OCI-LY7 (cell line): Measurements from ENCODE around the gene VRK3. TPM values are rescaled to one million over a fixed set of nuclear protein-coding genes. Genes with fewer than 3 reads are reported as not detected.

Experiments used
- BruUV-seq: library from RNA; stranded (reverse); fragments of 400-500 nt; replicated peaks from 2 replicates; lab custom pipeline; 2021; lab: Mats Ljungman, UMichigan
- CTCF ChIA-PET: fragments of 300-600 bp; sonication (Branson Sonifier 250); formaldehyde crosslinking; loops from one replicate; lab custom pipeline; 2022; ENCODE audit warnings: antibody characterized with exemption; ENCODE audit not compliant: unreplicated experiment; lab: Charles Lee
- POLR2A ChIA-PET: fragments of 300-600 bp; sonication (Branson Sonifier 250); formaldehyde crosslinking; loops from one replicate; lab custom pipeline; 2022; ENCODE audit warnings: antibody characterized with exemption; lab: Charles Lee
- DNase-seq: peaks from one replicate; pipeline ENCODE4 v3.0.0-alpha.2; 2015; ENCODE audit warnings: low spot score
- H2AFZ ChIP-seq: fragments of 200-600 bp; sonication (generic), shearing (Covaris generic); 2 replicates; pipeline ENCODE4 v1.6.1; 2014; ENCODE audit warnings: mild to moderate bottlenecking, antibody characterized with exemption, low read length, moderate library complexity
- H3K27ac ChIP-seq: fragments of 200-600 bp; sonication (generic); 2 replicates; pipeline ENCODE4 v1.5.1; 2014; ENCODE audit warnings: mixed run types, low read depth, mild to moderate bottlenecking, moderate library complexity, low read length, inconsistent platforms; ENCODE audit not compliant: poor library complexity, severe bottlenecking
- H3K36me3 ChIP-seq: fragments of 200-600 bp; sonication (generic); 2 replicates; pipeline ENCODE4 v1.6.1; 2014; ENCODE audit warnings: mild to moderate bottlenecking, antibody characterized with exemption, low read length, moderate library complexity, mixed read lengths; ENCODE audit not compliant: insufficient read depth
- H3K4me1 ChIP-seq: fragments of 200-600 bp; sonication (generic); 2 replicates; pipeline ENCODE4 v1.5.1; 2014; ENCODE audit warnings: mild to moderate bottlenecking, low read length; ENCODE audit not compliant: insufficient read depth, poor library complexity, severe bottlenecking
- H3K4me2 ChIP-seq: fragments of 200-600 bp; sonication (generic); 2 replicates; pipeline ENCODE4 v1.6.1; 2014; ENCODE audit warnings: mild to moderate bottlenecking, low read length
- H3K4me3 ChIP-seq: fragments of 200-600 bp; sonication (generic); 2 replicates; pipeline ENCODE4 v1.5.1; 2014; ENCODE audit warnings: mild to moderate bottlenecking, low read depth, low read length; ENCODE audit not compliant: poor library complexity, severe bottlenecking
- H3K79me2 ChIP-seq: fragments of 200-600 bp; sonication (generic); 2 replicates; pipeline ENCODE4 v1.6.1; 2016; ENCODE audit warnings: low read depth, mild to moderate bottlenecking, low read length, moderate library complexity, mixed read lengths; ENCODE audit not compliant: insufficient read depth
- H3K9me2 ChIP-seq: fragments of 200-600 bp; sonication (generic); 2 replicates; pipeline ENCODE4 v1.6.1; 2016; ENCODE audit warnings: mild to moderate bottlenecking, low read length, mixed read lengths; ENCODE audit not compliant: insufficient read depth
- H3K9me3 ChIP-seq: fragments of 200-600 bp; sonication (generic); 2 replicates; pipeline ENCODE4 v1.6.1; 2014; ENCODE audit warnings: mild to moderate bottlenecking, mixed run types, low read length, mixed read lengths
- H4K20me1 ChIP-seq: fragments of 200-600 bp; sonication (generic); 2 replicates; pipeline ENCODE4 v1.6.1; 2014; ENCODE audit warnings: mild to moderate bottlenecking, antibody characterized with exemption, low read length, moderate library complexity, mixed read lengths; ENCODE audit not compliant: insufficient read depth
- EZH2phosphoT487 ChIP-seq: fragments of 200-600 bp; sonication (generic); IDR thresholded peaks from 2 replicates; pipeline ENCODE4 v1.6.1; 2018; ENCODE audit warnings: low read depth, borderline replicate concordance, mild to moderate bottlenecking, mixed run types, antibody characterized with exemption, low read length, moderate library complexity, mixed read lengths
- intact Hi-C: fragments of 100-400 bp; cut with micrococcal nuclease; formaldehyde crosslinking; loops from one replicate; pipeline ENCODE4 v1.10.0; 2022; ENCODE audit not compliant: unreplicated experiment
- total RNA-seq, 2 experiments: library from RNA; depleted of rRNA in 1 of 2; stranded (reverse); fragments of >200 nt in 1 of 2; shearing (Covaris generic) in 1 of 2; gene quantifications; 2 replicates each; pipeline ENCODE4 v1.2.3, GENCODE V29; 2014 to 2022
- TF ChIP-seq, protein P1 (sequence below): fragments of 200-600 bp; sonication (generic); conservative IDR thresholded peaks from 2 replicates; pipeline ENCODE4 v1.5.1; 2014; ENCODE audit warnings: mild to moderate bottlenecking, antibody characterized with exemption, low read length, moderate library complexity, mixed read lengths

Gene VRK3
- total RNA-seq, 2 experiments from 2014 or later: 39.9 to 47.3 TPM

DNA sequence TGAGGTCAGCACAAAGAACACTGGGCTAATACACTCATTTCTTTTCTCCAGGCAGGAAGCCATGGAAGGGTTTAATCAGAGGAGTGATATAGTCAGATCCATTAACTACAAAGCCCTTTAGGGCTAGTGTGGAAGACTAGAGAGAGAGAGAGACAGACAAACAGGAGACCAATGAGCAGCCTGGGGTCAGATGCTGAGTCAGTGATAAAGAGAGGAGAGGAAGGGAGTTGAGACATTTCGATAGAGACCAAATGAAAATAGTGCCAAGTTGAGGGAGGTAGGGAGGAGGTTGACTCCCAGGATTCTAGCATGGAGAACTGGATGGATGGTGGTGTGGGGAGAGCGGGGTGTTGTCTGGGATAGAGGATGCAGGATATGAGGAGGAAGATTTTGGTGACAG lies 18.8 kb upstream of the VRK3 start:
- no peaks in the 10 kb centered on the region for H3K4me1 ChIP-seq
- POLR2A ChIA-PET: no interaction called here
- no TSS peak for BruUV-seq

DNA sequence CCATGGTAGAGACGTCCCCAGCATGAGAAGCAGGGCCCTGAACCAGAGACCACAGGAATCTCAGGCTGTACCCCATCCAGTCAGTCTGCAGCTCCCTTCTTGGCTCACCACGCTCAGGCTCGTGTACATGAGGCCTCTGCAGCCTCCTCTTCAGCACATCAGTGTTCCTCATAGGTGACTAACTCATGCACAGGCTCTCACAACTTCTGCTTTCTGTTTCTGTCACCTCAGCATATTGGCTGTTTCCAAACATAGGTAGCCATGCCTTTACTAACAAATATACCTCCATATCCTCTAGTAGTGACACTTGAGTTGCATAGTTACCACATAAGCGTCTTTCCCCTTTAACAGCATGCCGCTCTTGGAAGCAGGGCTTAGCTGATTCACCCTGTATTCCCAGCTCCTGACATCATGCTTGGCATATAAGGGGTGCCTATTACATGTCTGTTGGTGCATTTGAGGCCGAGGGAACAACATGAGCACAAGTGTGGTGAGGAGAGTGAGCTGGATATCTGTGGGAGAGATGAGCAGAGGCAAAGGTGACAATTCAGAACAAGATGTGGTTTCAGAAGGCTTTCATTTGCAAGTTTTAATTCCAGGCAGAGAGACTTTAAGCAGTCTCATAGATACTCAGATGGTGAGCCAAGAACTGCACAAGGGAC lies 17.3 kb upstream of the VRK3 start:
- H3K4me3 ChIP-seq: no peak overlapping the region
- peaks cover 92% of the 10 kb centered on the region for H3K36me3 ChIP-seq
- ChIA-PET POLR2A (no interaction called here), CTCF (no interaction called here)
- no peaks in the 10 kb centered on the region for H3K4me1 ChIP-seq
- no peaks in the 10 kb centered on the region for H3K9me2 ChIP-seq
- H4K20me1 ChIP-seq: no peaks in the 10 kb centered on the region; the same call in 1 of the 2 replicates
- H3K4me2 ChIP-seq: no peak overlapping the region
- intact Hi-C loops: no loop called here
- no peak overlapping the region for H3K27ac ChIP-seq
- no peak overlapping the region for H2AFZ ChIP-seq
- no peak for DNase-seq
- no TSS peak for BruUV-seq
- no peaks in the 10 kb centered on the region for H3K79me2 ChIP-seq
- H3K9me3 ChIP-seq: no peaks in the 10 kb centered on the region
- TF ChIP-seq, protein P1, sequence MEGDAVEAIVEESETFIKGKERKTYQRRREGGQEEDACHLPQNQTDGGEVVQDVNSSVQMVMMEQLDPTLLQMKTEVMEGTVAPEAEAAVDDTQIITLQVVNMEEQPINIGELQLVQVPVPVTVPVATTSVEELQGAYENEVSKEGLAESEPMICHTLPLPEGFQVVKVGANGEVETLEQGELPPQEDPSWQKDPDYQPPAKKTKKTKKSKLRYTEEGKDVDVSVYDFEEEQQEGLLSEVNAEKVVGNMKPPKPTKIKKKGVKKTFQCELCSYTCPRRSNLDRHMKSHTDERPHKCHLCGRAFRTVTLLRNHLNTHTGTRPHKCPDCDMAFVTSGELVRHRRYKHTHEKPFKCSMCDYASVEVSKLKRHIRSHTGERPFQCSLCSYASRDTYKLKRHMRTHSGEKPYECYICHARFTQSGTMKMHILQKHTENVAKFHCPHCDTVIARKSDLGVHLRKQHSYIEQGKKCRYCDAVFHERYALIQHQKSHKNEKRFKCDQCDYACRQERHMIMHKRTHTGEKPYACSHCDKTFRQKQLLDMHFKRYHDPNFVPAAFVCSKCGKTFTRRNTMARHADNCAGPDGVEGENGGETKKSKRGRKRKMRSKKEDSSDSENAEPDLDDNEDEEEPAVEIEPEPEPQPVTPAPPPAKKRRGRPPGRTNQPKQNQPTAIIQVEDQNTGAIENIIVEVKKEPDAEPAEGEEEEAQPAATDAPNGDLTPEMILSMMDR: no peak
- no peak for TF ChIP-seq EZH2phosphoT487

More for the DNA sequence above, 18.8 kb upstream of the VRK3 start:
- H3K79me2 ChIP-seq: no peaks in the 10 kb centered on the region
- CTCF ChIA-PET: no interaction called here
- no peak overlapping the region for H3K27ac ChIP-seq
- intact Hi-C loops: no loop called here
- H3K9me3 ChIP-seq: no peaks in the 10 kb centered on the region
- no peak overlapping the region for H3K4me2 ChIP-seq
- peaks cover 98% of the 10 kb centered on the region for H3K36me3 ChIP-seq
- H2AFZ ChIP-seq: no peak overlapping the region
- no peak for DNase-seq
- TF ChIP-seq, protein P1: no peak
- TF ChIP-seq EZH2phosphoT487: no peak
- H3K9me2 ChIP-seq: no peaks in the 10 kb centered on the region
- no peak overlapping the region for H3K4me3 ChIP-seq
- H4K20me1 ChIP-seq: no peaks in the 10 kb centered on the region

DNA sequence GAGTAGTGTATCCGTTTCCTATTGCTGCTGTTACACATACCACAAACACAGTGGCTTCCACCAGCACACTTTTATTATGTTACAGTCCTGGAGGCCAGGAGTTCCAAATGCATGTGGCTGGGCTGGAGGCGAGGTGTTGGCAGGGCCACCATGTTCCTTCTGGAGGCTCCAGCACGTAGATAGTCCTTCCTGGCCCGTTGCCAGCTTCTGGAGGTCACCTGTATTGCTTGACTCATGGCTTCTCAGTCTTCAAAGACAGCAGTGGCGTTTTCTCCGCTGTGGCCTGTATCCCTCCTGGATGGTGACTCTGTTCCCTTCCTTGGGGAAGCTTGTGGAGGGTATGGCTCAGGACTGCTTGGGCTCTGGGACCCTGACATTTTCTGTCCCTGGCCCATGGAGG lies 15.8 kb upstream of the VRK3 start:
- Histone ChIP-seq H3K9me2 (no peaks in the 10 kb centered on the region), H3K79me2 (no peaks in the 10 kb centered on the region), H3K4me1 (no peaks in the 10 kb centered on the region), H3K36me3 (peaks cover 90% of the 10 kb centered on the region), H3K4me2 (no peak overlapping the region), H3K9me3 (no peaks in the 10 kb centered on the region), H3K4me3 (no peak overlapping the region), H2AFZ (no peak overlapping the region), H4K20me1 (no peaks in the 10 kb centered on the region; the same call in 1 of the 2 replicates), H3K27ac (no peak overlapping the region)
- POLR2A ChIA-PET: no interaction called here
- CTCF ChIA-PET: no interaction called here
- intact Hi-C loops: no loop called here
- no peak for DNase-seq
- no peak for TF ChIP-seq EZH2phosphoT487
- TF ChIP-seq, protein P1: no peak
- BruUV-seq: no TSS peak
